GM18519 (cell line): ENCODE data around the gene JAKMIP3.
"Not testable (repeated sequence)": the region's sequence is repeated elsewhere in the genome, so short reads cannot be mapped to it uniquely, and the experiment has no call there.

Experiments used
- ATAC-seq: cut with Tn5 transposase; IDR thresholded peaks from one replicate; pipeline ENCODE4 v1.9.1; 2021; ENCODE audit warnings: mild to moderate bottlenecking, moderate library complexity; ENCODE audit not compliant: unreplicated experiment, low FRiP score

JAKMIP3 gene

GRCh38 chr10:132064082-132064755 lies 1.5 kb upstream of the JAKMIP3 start:
- ATAC-seq = no peak

- ATAC-seq = no peak
These were observed 842 bp upstream of the JAKMIP3 start for GRCh38 chr10:132064771-132065437.

DNA sequence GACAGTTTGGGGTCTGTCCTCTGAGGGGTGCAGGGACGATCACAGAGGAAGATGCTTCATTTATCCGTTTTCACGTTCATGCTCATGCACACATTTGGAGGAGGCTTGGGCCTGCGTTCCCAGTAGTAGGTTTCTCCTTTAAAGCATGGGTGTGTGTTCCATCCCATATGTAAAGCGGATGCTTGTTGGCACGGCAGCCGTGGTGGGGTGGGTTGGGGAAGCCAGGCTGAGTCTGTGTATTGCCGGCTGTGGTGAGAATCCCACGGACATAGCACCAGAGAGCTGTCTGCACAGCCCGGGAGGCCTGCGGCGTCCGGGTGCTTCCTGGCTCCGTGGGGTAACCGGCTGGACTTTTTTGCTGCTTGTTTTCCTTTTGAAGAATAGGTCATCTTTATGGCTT lies 440 bp downstream of the JAKMIP3 start:
- no peak for ATAC-seq

- ATAC-seq = no peak
These were observed 1.1 kb downstream of the JAKMIP3 start for GRCh38 chr10:132066812-132067211.

DNA sequence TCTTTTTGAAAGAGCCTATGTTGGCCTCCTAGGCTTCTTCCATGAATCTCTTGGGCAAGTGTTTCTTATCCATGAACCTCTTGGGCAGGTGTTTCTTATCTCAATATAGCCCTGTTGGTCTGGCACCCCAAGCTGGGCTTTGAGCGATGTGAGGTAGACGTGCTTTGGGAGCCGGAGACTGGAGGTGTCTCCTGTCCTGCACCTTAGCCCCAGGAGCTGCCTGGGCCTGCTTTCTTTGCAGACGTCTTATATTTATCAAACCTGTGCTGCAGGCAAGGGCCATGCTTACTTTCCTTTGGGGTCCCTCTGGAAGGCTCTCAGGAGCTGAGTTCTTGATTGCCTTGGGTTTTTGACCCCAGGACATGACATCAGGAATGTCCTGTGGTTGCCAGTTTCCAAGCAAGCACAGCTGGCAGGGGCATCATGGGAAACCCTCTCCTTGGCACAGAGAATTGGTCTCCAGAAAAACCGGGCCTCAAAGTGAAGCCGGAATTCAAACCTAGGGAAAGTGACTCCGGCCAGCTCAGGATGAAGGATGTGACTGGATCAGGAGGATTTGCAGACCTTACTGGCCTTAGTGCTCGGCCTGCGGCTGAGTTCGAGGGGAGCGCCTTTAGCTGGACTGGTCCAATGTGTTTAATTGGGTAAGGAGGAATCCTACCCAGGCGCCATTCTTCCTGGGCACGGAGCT lies 2.8 kb downstream of the JAKMIP3 start:
- no peak for ATAC-seq

- no peak for ATAC-seq
These were observed 3.5 kb downstream of the JAKMIP3 start for GRCh38 chr10:132069122-132069848.

DNA sequence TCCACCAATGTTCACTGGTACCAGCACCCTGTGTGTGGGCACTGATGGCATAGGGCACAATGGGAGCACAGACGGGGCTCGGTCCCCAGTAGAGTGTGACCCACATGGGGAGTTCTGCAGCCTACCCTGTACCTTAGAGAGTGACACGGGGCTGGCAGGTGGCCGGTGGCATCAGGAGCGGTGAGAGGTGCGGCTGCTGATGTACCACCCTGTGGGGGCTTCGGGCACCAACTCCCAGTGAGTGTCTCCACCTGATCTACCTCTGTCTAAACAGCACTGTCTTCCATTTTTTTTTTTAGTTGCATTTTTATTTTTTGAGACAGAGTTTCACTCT lies 4.1 kb downstream of the JAKMIP3 start:
- no peak for ATAC-seq

GRCh38 chr10:132070724-132071123 lies 5.0 kb downstream of the JAKMIP3 start:
- no peak for ATAC-seq

DNA sequence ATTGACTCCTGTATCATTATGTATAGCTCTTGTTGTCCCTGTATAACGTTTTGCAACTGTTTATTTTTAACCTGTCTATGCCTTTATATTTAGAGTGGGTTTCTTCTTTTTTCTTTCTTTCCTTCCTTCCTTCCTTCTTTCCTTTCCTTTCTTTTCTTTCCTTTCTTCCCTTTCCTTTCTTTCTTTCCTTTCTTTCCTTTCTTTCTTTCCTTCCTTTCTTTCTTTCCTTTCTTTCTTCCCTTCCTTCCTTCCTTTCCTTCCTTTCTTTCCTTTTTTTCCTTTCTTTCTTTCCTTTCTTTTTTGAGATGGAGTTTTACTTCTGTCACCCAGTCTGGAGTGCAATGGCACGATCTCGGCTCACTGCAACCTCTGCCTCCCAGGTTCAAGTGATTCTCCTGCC lies 5.9 kb downstream of the JAKMIP3 start:
- ATAC-seq = no peak

DNA sequence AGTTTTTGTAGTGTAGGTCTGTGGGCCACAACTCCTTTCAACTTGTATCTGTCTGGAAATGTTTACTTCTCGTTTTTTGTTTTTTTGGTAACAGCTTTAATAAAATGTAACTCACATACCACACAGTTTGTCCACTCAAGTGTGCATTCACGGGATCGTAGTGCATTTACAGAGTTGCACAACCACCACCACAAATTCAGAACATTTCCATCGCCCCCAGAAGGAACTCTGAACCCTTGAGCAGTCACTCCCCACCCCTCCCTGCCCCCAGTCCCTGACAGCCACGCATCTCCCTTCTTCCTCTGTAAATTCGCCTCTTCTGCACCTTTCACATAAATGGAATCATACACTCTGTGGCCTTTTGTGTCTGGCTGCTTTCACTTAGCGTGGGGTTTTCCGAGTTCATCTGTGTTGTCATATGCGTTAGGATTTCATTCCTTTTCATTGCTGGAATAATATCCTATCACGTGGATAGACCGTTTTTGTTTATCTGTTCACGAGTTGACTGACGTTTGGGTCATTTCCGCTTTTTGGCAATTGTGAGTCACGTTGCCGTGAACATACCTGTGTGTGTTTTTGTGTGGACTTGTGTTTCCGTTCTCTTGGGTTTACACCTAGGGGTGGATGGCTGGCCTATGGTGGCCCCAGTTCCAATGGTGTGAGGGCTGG lies 10.3 kb downstream of the JAKMIP3 start:
- ATAC-seq = no peak

DNA sequence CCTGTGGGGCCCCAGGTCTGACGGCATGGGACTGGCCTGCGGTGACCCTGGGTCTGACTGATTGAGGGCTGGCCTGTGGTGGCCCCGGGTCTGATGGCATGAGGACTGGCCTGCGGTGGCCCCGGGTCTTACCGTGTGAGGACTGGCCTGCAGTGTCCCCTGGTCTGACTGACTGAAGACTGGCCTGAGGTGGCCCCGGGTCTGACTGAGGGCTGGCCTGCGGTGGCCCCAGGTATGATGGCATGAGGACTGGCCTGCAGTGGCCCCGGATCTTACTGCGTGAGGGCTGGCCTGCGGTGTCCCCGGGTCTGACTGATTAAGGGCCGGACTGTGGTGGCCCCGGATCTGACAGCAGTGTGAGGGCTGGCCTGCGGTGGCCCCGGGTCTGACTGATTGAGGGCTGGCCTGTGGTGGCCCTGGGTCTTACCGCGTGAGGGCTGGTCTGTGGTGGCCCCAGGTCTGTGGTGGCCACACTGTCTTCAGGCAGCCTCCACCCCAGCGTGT lies 10.9 kb downstream of the JAKMIP3 start:
- ATAC-seq = no peak

DNA sequence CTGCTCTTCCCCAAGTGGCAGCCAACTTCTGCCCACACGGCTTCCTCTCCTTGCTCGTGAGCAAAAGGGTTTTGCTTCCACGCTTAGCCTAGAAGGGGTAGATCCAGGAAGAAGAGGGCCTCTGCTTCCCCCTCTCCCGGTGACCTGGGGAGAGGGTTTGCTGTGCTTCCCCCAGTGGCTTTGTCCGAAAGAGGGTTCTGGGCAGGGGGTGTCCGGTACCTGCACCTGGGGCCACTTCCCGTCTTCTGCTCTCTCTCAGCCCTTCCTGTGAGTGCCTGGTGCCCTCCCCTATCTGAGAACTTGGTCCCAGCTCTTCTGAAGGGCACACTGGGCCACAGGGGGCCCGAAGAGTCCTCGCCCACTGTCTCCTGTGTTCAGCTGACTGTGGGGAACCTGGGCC lies 11.3 kb downstream of the JAKMIP3 start:
- ATAC-seq = no peak

DNA sequence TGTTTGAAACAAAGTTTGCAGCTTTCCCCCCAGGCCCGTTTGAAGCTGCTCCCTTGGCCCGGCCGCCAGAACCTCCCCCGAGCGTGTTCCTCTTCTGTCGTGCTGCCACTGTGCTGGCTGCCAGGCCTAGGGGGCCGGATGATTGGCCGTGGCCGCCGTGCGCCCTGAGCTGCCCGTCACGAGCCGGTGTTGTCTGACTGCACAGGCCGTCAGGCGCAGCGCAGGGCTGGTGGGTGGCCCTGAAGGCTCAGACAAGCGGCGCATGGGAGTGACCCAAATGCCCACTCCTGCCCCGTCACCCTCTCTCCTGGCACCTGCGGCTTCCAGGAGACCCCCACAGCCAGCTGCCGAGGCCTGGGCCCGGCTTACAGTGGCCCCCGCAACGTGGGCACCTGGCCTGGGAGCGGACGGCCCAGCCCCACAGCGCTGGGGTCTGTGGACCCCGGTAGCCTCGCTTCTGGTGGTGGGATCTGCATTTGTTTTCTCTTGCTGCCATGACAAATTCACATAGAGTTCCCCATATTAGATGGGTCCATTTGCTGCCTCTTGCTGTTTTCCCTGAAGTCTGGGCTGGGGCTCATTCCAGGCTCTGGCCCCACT lies 13.1 kb downstream of the JAKMIP3 start:
- ATAC-seq = no peak

DNA sequence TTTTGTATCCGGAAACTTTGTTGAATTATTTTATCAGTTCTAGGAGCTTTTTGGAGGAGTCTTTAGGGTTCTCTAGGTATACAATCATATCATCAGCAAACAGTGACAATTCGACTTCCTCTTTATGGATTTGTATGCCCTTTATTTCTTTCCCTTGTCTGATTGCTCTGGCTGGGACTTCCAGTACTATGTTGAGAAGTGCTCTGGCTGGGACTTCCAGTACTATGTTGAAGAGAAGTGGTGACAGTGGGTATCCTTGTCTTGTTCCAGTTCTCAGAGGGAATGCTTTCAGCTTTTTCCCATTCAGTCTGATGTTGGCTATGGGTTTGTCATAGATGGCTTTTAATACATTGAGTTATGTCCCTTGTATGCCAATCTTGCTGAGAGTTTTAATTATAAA lies 18.6 kb downstream of the JAKMIP3 start:
- not testable (repeated sequence) for ATAC-seq

- not testable (repeated sequence) for ATAC-seq
These were observed 27.5 kb downstream of the JAKMIP3 start for GRCh38 chr10:132093236-132093635.

- ATAC-seq = no peak
These were observed 29.0 kb downstream of the JAKMIP3 start for GRCh38 chr10:132094581-132095234.

DNA sequence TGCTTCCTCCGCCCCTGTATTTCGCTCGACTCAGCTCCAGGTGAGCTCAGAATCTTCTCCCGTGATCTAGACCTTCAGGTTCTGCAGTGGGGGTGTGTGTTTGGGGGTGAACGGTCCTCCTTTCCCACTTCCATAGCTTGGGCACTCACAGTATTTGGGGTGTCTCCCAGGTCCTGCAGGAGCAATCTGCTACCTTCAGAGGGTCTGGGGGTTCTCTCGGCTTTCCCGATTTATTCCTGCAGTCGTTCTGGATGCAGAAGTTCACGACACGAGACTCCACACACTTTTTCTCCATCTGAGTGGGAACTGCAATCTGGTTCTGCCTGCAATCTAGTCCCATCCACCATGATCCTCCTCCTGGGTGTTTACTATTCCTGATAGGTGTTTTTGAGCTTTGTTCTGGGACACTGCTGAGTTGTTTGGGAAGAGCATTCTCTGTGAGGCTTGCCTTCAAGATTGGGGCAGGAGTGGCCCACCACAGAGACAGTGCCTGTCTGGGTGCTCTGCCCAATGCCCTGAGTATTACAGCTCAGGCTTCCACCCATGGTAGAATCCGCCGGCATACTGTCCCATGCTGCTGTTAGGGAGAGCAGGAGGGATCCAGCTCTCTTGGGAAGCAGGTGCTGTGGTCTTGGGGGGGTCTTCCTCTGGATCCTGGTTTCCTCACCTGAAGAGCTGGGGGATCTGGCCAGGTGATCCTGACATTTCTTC lies 29.8 kb downstream of the JAKMIP3 start:
- ATAC-seq = no peak

DNA sequence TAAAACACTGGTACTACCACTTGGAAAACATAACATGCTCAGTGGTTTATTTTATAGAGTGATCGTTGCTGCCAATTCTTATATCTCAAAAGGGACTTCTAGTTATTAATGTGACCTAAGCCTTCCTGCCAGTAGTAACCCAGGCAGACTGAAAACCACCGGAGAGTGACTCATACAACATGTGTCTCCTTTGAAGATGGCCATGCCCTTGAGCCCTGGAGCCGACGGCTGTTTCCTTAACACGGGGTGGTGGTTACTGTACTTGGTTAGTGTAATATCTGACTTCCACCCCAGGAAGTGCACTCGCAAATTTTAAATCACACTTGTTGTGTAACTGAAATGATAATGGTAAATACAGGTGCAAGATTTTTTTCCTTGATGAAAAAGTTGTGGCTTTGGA lies 30.5 kb downstream of the JAKMIP3 start:
- ATAC-seq = no peak

GRCh38 chr10:132096863-132097478 lies 31.2 kb downstream of the JAKMIP3 start:
- no peak for ATAC-seq
